GM18511 (cell line): ENCODE data around the gene AGRP.

Experiments used
- ATAC-seq: cut with Tn5 transposase; IDR thresholded peaks from one replicate; pipeline ENCODE4 v1.9.1; 2021; ENCODE audit warnings: mild to moderate bottlenecking, moderate library complexity; ENCODE audit not compliant: unreplicated experiment

Gene AGRP

DNA sequence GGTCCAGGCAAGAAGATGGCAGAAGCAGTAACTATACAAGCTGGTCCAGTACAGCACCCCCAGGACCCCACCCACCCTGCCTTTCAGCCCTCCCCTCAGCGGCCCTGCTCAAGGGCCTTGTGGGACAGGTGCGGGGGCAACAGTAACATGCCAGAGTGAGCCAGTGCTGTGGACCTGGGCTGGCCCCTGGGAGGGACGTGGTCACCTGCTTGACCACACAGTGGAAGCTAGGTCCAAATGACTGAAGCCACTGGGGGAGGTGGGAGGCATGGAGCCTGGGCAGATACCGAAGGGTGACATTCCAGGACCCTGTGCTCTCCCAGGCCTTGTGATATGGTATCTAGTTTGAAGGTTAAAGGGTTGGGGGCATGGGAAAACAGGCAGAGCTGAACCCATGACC is 19.7 kb downstream of the AGRP start:
- no peak for ATAC-seq

DNA sequence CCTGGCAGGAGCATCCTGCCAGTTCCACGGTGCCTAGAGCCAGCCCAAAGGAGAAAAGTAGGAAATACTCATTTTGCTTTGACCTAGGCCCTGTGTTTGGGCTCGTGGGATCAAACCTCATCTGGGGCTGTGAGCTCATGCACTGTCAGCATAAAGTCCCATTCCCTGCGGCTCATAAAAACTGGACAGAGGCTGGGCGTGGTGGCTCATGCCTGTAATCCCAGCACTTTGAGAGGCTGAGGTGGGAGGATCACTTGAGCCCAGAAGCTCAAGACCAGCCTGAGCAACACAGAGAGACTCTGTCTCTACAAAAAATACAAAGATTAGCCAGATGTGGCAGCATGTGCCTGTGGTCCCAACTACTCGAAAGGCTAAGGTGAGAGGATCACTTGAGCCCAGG is 20.3 kb downstream of the AGRP start:
- ATAC-seq: no peak

DNA sequence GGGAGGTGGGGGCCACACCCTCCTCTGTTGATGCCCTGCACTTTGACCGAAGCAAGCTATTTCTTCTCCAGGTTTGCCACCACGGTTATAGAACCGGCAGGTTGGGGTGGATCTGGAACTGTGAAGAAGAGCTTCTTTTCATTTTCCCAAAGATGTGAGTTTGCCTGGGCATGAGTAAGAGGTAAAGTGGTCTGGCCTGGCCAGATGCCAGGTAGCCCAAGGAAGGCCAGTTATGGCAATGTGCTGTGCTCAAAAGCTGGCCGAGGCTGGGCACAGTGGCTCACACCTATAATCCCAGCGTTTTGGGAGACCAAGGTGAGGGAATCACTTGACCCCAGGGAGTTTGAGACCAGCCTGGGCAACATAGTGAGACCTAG is 21.1 kb downstream of the AGRP start:
- no peak for ATAC-seq

DNA sequence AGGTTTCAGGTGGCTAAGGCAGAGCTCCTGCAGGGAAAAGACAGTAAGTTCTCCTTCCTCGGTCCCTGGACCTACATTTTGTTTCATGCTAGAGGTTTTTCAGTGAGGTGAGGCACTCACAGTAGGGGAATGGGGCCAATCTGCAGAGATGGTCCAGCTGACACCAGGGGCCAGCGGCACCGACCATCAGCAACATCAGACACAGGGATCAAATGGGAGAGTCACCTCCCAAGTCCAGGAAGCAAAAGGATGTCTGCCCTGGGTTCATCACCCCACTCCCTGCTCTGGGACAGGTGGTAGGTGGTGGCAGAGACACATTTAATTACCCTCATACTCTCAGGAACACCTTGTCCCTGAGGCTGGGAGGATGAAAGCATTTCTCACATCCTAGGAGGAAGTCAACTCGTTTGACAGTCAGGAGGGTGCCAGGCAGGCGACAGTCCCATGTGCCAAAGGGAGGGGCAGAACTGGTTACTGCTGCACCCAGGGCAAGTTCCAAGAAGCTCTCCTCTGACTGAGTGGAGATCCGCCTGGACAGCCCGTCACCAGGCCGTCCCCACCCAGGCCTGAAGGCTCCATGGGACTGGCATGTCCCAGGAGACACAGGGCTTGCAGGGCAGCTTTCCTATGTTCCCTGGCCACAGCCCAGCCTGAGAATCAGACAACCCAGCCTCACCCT is 21.6 kb downstream of the AGRP start:
- ATAC-seq: no peak

DNA sequence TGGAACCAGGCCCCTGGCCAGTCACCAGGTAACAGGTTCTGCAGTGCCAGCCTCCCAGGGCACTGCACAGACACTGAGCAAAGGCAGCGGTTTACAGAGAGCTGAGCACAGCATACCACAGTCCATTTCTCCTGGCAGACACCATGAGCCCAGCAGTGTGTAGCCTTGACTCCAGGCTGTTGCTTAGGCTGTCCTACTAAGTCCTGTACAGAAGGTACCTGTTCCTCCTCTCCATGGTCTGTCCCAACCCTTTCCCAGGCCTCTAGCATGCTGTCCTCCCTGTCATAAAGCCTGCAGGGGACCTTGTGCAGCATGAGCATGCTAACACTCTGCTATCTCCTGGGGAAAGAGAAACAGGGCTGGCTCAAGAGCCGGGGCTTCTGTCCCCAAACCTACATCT is 22.4 kb downstream of the AGRP start:
- no peak for ATAC-seq

DNA sequence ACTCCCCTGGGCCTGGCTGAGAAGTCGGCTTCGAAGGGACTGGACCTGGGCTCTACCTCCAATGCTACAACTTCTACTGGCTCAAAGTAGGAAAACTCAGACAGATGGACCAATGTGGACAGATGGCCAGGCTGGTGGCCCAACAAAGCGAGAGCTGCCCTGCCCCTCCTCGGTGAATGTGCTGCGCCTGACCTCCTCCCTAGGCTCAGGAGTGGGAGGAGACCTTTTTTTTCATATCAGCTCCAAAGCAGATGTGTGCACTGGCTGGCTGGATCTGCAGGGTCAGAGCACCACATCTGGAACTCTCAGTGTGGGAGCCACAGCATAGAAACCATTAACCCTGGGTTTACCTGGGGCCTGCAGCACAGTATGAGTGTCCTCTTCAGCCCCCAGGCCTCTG is 23.2 kb downstream of the AGRP start:
- no peak for ATAC-seq

DNA sequence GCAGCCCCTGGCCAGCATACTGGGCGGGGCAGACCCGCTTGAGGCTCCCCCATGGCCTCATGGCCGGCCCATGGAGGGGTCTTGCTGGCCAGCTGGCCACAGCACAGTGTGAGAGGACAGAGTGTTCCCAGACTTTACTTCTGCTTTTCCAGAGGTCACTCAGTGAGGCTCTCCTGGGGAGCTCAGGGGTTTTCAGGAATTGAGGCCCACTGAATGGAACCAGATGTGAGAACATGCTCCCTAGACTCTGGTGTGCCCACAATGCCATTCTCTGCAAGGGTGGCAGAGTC is 23.5 kb downstream of the AGRP start:
- ATAC-seq: no peak

DNA sequence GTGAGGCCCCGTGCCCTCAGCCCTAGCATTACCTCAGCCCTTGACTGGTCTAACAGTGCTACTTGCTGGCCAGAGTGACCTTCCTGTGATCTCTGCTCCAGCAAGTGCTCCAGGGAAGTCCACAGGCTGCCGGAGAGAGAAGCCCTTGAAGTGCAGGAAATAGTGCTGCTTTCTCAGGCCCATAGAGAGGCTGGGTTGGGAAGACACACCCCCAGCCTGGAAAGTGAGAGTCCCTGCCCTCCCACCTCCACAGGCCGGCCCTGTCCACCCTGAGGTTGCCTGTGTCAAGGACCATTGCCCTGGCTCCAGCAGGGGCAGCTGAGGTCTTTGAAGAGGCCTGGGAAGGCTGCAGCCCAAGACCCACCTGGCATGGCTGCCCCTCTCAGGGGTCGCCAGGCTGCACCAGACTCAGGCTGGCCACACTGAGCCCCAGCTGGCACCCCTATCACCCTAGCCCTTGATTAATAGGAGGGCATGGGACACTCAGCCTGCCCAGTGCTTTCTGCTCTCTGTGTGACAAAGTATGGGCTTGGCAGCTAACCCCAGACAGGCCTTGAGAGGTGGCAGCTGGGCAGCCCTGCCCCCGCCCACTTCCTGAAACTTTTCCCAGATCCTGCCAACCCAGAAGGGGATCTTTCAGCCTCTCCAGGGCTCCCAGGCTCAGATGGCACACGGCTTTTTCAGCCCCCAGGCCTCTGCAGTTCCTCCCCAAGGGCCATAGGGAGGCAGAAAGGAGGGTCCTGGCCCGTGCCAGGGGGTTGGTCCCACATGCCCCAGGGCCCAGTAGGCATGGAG is 24.1 kb downstream of the AGRP start:
- no peak for ATAC-seq

DNA sequence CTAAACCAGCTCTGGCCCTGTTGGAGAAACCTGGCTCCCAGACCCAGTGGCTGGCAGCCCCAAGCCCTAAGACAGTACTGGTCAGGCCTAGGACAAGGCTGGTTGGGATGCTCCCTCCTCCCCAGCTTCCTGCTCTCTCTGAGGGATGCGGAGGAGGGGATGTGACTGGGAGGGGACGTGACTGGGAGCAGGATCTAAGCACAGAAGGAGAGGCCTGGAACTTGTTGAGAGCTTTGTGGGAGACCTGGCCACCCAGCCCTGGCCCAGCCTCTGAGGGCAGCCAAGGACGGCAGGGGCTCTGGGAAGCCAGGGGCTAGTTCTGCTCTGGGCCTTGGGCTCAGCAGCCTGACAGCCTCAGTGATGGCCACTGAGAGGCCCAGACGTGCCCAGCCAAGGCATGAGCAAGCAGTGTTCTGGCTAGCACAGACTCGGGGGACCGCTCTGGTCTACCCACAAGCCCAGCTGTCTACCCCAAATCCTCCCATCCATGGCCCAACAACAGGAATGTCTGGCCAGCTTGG is 25.2 kb downstream of the AGRP start:
- no peak for ATAC-seq

DNA sequence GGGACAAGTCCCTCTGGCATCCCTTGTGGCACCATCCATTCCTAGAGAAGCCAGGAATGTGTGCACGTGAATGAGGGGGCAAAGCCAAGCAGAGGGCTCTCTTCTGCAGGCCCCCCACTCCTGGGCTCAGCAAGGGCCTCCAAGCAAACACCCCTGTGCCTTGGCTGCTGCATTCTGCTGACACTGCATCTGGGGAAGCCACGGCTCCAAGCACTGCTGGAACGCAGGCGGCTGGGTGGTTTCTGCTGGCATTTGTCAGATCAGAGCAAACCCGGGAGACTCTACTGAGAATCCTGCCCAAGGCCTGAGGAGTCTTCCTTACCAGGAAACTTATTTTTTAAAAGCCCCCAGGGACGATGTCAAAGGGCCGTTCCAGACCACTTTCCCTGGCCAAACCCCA is 25.7 kb downstream of the AGRP start:
- ATAC-seq: no peak

DNA sequence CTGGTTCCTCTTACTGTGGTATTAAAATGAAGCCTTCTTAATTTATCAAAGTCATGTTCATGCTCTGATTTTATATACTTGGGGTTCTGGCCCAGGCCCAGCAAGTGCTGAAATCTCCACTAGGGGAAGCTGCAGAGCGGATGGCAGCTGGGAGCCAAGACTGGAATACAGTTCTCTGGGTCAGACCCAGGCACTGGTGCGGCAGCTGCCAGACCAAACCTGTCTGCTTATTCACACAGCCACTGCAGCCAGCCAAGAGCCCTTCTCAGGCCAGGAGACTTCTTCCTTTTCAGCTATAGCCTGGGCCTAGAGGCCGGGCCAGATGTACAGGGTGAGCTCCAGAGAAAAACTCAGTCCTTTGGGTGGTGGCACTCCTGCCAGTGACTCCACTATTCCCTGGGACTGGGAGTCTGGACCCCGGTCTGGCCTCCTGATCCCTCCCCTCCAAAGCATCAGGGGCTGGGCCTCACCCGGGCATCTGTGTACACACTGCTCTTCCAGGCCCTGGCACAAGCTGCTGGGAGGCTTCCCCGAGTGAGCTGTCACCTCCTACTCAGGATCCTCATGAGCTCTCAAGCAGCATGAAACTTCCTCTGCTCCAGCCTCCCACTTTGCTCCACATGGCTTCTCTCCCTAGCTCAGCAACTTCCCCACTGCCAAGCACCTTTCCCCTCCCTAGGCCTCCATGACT is 26.8 kb downstream of the AGRP start:
- no peak for ATAC-seq

DNA sequence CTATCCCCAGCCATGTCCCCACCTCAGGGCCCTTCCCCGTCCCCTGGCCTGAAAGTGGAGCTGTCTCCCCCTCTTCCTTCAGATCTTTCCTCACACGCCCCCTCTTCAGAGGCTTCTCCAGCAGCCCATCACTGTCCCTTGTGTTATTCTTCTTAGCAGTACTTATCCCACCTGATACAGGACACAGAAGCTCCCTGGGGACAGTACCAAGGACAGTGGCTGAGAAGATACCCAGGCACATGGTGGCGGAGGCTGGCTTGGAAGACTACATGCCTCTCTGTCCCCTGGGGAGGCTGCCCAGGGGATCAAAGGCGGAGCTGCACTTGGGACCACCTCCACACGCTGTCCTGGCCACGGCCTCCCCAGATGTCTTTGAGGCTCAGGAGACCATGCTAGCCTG is 28.5 kb downstream of the AGRP start:
- ATAC-seq: no peak

DNA sequence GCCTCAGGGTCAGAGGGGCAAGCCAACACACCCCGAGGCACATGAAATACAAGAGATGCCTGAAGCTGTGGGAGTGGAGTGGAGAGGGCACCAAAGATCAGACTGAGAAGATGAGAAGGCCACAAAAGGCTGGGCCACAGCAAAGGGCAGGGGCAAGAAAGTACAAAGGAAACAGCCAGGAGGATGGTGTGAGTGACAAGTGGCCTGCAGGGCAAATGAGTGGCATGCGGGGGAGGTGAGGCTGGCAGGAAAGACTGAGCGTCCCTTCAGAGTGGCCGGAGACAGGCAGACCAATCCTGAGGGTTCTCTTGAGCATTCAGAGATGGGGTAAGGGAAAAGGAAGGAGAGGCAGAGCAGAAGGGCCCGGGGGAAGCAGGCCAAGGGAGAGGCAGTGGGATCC is 29.2 kb downstream of the AGRP start:
- no peak for ATAC-seq

DNA sequence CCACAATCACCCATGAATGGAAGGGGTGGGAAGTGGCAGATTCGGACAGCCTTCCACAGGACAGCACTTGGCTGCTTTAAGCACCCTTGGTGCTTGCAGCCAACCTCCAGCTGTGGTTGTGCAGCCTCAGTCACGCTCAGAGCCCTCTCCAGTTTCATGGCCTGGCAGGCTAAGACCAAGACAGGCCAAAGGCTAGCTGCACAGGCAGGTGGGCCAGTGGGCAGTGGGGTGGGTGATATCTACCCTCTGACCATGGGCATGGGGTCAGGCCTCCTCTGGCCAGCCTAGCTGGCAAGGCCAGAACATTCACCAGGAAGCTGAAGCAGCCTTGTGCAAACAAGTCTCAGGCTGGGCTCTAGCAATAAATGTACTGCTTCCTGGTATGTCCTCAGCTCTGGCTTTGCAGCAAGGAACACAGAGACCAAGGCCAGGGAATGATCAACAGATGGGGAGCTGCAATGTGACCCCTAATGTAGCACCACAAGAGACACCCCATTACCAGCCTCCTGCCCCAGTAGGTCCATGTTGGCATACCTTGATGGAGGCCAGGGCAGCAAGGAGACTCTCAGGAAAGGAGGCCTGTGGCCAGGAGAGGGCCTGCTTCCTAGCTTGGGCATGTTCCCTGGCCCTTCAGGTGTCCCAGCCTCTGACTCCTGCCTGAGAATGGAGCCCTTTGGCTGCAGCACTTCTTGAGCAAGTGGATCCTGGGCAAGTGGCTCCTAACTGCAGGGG is 31.5 kb downstream of the AGRP start:
- no peak for ATAC-seq

DNA sequence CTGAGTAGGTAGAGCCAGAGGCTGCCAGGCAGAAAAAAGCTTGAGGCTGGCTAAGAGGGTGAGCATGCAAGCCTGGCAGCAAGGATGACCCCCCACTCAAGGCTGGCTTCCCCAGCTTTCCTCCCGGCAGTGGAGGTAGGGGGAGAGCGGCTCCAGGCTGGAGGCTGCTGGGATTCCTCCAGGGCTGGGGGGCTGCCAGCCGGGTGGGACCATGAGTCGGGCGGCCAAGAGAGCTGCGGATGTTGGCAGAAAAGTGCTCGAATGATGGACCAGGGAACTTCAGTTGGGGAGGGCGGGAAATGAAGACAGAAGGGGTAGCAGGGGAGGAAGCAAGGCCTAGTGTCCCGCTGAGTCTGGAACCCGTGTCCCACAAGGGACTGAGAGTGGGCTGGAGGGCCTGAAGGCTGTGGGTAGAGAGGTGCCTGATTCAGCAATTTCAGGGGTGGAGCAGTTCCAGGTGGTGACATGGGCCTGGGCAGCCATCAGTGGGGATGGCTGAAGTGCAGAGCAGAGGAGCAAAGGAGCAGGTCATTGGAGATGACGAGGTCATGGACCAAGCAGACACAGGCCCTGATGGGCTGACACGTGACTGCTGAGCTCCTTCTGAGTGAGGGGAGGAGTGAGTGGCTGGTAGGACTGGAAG is 32.2 kb downstream of the AGRP start:
- ATAC-seq: no peak

DNA sequence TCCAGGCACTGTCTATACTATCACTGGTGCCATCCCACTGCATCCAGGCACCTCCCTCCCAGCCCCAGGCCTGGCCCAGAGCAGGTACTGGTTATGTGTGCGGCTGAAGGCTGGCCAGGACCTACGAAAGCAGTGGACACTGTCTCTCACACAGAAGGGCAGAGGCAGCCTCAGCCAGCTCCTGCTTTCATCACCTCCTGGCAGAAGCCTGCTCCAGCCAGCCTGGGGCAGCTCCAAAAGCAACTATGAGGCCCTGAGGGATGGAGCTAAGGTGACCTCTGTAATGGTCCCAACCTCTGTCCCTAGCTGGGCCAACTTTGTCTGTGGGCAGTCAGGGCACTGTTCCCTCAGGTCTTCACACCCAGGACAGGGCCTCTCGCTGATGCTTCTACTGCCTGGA is 33.6 kb downstream of the AGRP start:
- no peak for ATAC-seq

DNA sequence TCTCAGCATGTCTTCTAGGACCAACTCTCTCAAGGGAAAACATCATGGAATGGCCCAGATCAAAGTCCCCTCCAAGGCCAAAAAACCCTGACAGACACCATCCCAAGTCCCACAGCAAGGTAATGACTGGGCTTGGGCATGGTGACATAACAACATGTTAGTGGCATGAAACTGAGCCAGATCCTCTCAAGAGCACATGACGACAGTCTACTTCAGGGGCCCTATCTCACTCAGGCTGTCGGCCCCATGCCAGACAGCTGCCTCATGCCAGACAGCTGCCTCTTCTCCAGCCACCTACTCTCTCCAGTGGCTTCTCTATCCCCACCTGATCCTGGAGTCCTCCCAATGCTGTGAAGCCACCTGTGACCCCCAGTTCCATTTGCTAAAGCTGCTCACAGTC is 34.0 kb downstream of the AGRP start:
- ATAC-seq: no peak

DNA sequence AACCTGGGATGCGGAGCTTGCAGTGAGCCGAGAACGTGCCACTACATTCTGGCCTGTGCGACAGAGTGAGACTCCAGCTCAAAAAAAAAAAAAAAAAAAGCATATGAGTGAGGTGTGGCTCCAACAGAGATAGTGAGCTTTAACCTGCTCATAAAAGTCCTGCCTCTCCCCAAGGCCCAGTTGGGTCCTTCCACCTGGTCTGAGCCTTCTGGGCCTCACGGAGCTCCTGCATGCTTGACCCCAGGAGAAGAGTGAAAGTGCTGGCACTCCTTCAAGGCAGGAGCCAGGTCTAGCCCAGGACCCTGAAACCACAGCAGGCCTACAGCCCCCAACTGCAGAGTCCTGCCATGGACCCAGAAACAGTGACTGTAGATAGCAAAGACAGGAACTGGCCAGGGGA is 34.8 kb downstream of the AGRP start:
- no peak for ATAC-seq

DNA sequence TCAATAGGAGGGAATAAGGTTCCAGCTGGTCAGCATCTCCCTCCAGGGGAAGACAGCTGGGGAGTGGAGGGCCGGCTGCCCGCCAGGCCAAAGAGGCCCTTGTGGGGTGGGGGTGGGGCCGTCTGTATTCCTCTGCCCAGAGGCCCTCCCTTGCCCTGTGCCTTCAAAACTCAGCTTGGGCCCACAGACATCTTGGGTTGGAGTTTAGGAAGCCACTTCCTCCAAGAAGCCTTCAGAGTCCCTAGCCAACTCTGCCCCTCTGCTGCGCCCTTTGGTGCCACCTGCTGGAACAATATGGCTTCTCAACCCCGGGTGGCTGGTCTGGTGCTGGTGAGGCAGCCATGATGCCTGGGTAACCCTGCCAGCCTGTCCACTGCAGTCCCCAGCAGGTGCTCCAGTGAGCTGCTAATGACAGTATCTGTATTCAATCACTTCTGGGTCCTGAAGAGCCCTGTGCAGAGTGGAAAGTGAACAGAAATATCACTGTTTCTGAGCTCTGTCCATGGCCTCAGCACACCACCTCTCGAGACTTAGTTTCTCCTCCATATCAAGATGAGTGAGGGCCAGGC is 35.8 kb downstream of the AGRP start:
- no peak for ATAC-seq

DNA sequence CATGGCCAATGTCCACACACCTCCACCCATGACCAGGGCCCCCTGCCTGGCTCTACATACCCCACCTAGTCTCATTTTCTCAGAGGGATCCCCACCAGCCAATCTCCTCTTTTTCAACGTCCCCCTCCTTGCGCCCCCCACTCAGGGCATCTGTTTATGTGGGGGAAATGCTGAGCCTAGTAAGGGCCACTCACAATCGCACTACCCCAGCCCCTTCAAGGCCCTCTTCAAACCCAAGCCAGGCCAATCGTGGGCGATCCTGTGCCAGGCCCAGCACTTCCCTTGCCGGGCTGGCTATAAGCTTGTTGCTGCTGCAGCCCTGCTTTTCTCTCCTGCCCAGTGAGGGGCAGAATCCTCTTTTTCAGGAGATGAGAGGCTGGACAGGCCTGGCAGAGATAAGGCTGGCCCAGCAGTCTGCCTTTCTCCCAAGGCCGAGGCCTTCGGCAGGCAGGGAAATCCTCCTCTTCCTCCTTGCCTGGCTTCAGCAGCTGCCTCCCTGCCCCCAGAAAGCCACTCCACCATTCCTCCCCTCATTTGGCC is 36.3 kb downstream of the AGRP start:
- no peak for ATAC-seq
